Testis (tissue), 2 donors: ENCODE results near the gene MAN2B2.

Source experiments
- CTCF ChIP-seq, 3 experiments: fragments of 450-650 bp in 2 of 3; fragments of 200-600 bp in 1 of 3; sonication (generic) in 1 of 3; IDR thresholded peaks; one replicate each; pipeline ENCODE4 v1.5.1; 2016 to 2019; ENCODE audit warnings: antibody characterized with exemption in 3 of 3, mild to moderate bottlenecking in 2 of 3, moderate library complexity in 1 of 3
- POLR2A ChIP-seq: fragments of 450-650 bp; IDR thresholded peaks from one replicate; pipeline ENCODE4 v1.6.1; 2017; ENCODE audit warnings: antibody characterized with exemption, mild to moderate bottlenecking, moderate library complexity

GRCh38 chr4:6594341-6594740, 19.4 kb downstream of the MAN2B2 start:
- no peak for TF ChIP-seq CTCF (IDR thresholded peaks at IDR 0.05)
- no peak for TF ChIP-seq POLR2A
